Right renal cortex interstitium (tissue), 3 donors: ENCODE measurements around the gene CLDN17. TPM values are rescaled to one million over a fixed set of nuclear protein-coding genes. Genes with fewer than 3 reads are reported as not detected.

Experiments
- DNase-seq, 3 donors: peaks; one replicate each; pipeline ENCODE4 v3.0.0-alpha.2; 2013; ENCODE audit warnings: low read depth in 3 of 3, low spot score in 2 of 3
- polyA plus RNA-seq, 3 donors: library from polyadenylated mRNA; unstranded; fragments of 120-200 nt; gene quantifications; one replicate each; pipeline ENCODE4 v1.2.1, GENCODE V29; 2013; ENCODE audit not compliant: insufficient read length in 3 of 3

CLDN17 gene
- polyA plus RNA-seq, 3 donors = not detected

GRCh38 chr21:30126576-30126975, 40.0 kb downstream of the CLDN17 start:
- DNase-seq = no peak

DNA sequence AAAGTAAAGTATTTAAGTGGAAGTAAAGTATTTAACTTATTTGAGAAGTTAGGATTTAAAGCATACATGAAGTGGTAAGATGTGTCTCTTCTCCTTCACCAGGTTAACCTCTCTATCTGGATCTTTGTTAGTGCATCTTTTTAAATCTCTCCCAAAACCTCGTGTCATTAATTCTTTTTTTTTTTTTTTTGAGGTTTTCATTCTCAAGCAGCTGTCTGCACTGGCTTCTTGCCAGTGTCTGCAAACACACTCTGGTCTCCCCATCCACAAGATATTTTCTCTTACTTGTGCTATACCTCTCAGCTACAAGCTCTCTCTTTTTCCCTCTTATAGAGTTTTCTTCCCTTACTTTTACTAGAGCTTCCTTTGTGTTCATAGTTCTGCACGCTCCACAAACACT, 49.0 kb downstream of the CLDN17 start:
- no peak for DNase-seq

GRCh38 chr21:30116479-30116878, 50.1 kb downstream of the CLDN17 start:
- DNase-seq = no peak

Other genes starting within 250 kb of the CLDN17 start
- gene GRIK1, start 226.8 kb downstream of the CLDN17 start, polyA plus RNA-seq = 1 to 10 TPM; 1.2 to 2.5 (median 1.5) TPM
- gene CLDN8, start 49.3 kb upstream of the CLDN17 start, polyA plus RNA-seq = 10 to 100 TPM; 68.9 to 77.4 (median 75.7) TPM
- gene KRTAP24-1, start 116.1 kb upstream of the CLDN17 start, polyA plus RNA-seq = not detected
- not detected for gene KRTAP25-1, start 122.7 kb upstream of the CLDN17 start, polyA plus RNA-seq
- not detected for gene KRTAP26-1, start 153.5 kb upstream of the CLDN17 start, polyA plus RNA-seq
- gene KRTAP27-1, start 170.9 kb upstream of the CLDN17 start, polyA plus RNA-seq = not detected
- not detected for gene KRTAP23-1, start 181.8 kb upstream of the CLDN17 start, polyA plus RNA-seq
- not detected for gene KRTAP13-2, start 205.5 kb upstream of the CLDN17 start, polyA plus RNA-seq
- gene KRTAP13-1, start 229.2 kb upstream of the CLDN17 start, polyA plus RNA-seq = not detected